AML-193 (cell line): ENCODE data around the gene TNFRSF25.

ENCODE experiments used
- DNase-seq, 2 experiments: peaks; one replicate each; lab custom pipeline; 2025; lab: John Stamatoyannopoulos, UW

TNFRSF25 gene

GRCh38 chr1:6418668-6419396, 47.1 kb downstream of the TNFRSF25 start:
- DNase-seq: no peak

DNA sequence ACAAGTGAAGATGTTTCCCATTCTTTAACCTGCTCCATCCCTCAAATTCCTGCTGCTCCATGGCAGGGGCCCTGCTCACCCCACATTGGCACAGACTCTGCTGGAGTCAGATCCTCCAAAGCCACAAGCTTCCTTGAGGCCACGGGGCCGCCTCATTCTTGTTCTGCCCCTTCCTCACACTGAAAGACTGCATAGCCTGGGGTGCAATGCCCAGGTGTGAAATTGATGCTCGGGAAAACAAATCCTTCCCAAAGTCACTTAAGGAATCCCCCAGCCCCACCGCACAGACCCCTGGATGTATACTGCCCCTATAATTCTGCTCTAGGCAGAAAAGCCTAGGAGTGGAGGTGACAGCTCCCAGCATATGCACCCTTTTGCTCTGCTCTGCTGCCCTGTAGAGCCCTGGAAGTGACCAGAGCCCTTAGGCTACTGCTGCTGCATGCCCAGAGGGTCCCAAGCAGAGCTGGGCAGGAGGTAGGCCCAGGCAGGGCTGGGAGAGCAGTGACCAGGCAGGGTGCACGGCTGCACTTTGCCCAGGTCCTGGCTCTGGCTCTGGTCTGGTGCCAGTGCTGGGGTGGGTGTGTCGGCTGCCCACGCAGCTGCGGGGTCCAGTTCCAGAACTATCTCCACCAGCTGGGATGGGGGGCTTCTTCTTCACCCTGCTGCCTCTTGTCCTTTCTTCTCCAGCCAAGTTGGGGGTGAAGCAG, 47.9 kb downstream of the TNFRSF25 start:
- DNase-seq: no peak

- no peak for DNase-seq
Observed at GRCh38 chr1:6416906-6417305, 49.1 kb downstream of the TNFRSF25 start.

DNA sequence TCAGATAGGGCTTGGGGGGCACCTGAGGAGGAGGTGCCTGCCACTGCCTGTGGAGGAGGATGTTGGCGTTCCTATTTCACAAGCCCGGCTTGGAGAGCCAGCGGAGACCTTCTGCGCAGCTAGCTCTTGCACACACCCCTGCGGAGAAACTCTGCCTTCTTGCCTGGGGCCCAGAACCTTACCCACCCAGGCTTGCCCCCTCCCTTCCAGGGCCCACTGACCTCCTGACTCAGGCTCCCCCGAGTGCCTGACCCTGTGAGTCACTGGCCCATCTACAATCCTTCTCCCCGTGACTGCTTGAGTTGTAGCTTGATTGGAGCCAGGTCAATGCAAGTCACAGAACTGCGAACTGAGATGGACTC, 49.7 kb downstream of the TNFRSF25 start:
- DNase-seq: no peak

- peak in 1 of 2 experiments; percentile 5 for DNase-seq
Observed at GRCh38 chr1:6414881-6415626, 50.9 kb downstream of the TNFRSF25 start.

- DNase-seq: no peak
Observed at GRCh38 chr1:6414443-6414844, 51.5 kb downstream of the TNFRSF25 start.

DNA sequence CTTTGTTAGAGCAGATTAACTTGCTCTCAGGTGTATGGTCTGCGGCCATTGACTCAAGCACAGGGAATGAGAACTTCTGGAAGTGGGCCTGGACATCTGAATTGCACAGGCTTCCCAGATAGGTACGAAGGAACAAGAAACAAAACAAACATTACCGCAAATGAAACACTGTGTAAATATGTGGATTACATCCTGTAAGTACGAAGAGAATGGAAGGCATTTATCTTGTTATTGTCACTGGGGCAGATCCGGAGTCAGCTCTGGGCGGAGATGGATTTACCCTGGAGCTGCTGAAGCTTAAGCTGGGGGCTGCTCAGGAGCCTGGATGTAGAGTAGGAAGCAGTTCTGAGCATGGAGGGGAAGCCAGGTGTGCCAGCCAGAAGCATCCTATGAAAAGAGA, 53.1 kb downstream of the TNFRSF25 start:
- DNase-seq: no peak
